ENCODE measurements around the gene FRMD3.

The FRMD3 gene

DNA sequence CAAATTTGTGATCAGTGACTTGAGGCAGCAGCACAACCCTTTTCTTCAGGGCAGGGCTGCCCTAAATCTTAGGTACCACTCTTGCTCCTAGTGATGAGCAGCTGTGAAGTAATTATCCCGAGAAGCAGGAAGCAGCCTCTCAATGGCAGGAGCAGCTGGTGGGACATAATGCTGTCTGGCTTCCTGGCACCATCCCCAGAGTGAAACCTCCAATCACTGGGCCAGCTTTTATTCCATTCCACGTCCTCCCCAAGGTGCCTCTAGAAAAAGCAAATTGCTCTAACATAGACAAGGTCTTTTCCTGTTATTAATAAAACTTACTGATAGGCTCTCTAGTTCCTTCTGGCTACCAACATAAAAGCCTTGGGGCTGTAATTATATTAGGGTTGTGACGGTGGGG lies 154.0 kb downstream of the FRMD3 start:
- Histone ChIP-seq H3K36me3 (ENCODE audit: control insufficient read depth, insufficient read depth, low read length) (no peaks in the 10 kb centered on the region), H3K4me3 (replicated peaks; ENCODE audit: low read depth, low read length) (no peak overlapping the region), H3K27me3 (replicated peaks; ENCODE audit: control insufficient read depth, insufficient read depth, low read length) (no peaks in the 10 kb centered on the region)
- no peak for DNase-seq (ENCODE audit: extremely low read depth, insufficient read length)
- TF ChIP-seq, protein P1, sequence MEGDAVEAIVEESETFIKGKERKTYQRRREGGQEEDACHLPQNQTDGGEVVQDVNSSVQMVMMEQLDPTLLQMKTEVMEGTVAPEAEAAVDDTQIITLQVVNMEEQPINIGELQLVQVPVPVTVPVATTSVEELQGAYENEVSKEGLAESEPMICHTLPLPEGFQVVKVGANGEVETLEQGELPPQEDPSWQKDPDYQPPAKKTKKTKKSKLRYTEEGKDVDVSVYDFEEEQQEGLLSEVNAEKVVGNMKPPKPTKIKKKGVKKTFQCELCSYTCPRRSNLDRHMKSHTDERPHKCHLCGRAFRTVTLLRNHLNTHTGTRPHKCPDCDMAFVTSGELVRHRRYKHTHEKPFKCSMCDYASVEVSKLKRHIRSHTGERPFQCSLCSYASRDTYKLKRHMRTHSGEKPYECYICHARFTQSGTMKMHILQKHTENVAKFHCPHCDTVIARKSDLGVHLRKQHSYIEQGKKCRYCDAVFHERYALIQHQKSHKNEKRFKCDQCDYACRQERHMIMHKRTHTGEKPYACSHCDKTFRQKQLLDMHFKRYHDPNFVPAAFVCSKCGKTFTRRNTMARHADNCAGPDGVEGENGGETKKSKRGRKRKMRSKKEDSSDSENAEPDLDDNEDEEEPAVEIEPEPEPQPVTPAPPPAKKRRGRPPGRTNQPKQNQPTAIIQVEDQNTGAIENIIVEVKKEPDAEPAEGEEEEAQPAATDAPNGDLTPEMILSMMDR (IDR thresholded peaks at IDR 0.05; ENCODE audit: insufficient read depth, low read length, poor library complexity, severe bottlenecking), result no peak

DNA sequence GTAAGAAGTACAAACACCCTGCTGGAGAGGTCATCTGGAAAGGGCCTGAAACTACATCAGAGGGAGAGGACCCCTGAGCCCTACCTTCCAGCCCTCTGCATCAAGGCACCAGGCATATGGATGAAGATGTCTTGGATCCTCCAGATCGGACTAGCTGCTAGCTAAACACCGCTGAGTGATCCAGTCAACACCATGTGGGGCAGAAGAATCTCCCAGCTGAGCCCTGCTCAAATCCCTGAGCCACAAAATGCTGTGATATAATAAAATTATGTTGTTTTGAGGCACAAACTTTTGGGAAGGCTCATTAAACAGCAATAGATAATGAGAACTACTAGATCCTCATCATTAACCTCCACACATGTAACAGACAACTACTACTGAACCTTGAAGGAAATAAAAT lies 155.2 kb downstream of the FRMD3 start:
- TF ChIP-seq, protein P1 (IDR thresholded peaks at IDR 0.05; ENCODE audit: insufficient read depth, low read length, poor library complexity, severe bottlenecking), result no peak
- no peaks in the 10 kb centered on the region for H3K27me3 ChIP-seq (replicated peaks; ENCODE audit: control insufficient read depth, insufficient read depth, low read length)
- H3K4me3 ChIP-seq (replicated peaks; ENCODE audit: low read depth, low read length), result no peak overlapping the region
- H3K36me3 ChIP-seq (ENCODE audit: control insufficient read depth, insufficient read depth, low read length), result no peaks in the 10 kb centered on the region
- no peak for DNase-seq (ENCODE audit: extremely low read depth, insufficient read length)

DNA sequence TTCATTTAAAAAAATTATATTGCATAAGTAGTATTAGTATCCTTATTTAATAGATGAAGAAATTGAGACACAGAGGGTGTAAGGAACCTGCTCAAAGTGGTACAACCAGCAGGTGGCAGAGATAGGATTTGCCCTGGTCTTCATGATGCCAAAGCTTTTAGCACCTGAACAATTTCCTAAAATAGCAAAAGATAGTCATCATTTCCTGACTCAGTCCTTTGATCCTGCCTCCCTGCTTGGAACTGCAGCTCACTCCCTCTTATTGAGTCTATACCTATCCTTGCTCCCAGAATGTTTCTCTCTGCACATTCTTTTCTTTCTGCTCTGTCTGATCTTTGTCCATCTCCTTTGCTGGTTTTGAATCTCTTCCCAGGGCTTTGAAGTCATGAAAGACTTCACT lies 155.8 kb downstream of the FRMD3 start:
- H3K27me3 ChIP-seq (replicated peaks; ENCODE audit: control insufficient read depth, insufficient read depth, low read length), result no peaks in the 10 kb centered on the region
- no peak for DNase-seq (ENCODE audit: extremely low read depth, insufficient read length)
- no peak overlapping the region for H3K4me3 ChIP-seq (replicated peaks; ENCODE audit: low read depth, low read length)
- H3K36me3 ChIP-seq (ENCODE audit: control insufficient read depth, insufficient read depth, low read length), result no peaks in the 10 kb centered on the region
- TF ChIP-seq, protein P1 (IDR thresholded peaks at IDR 0.05; ENCODE audit: insufficient read depth, low read length, poor library complexity, severe bottlenecking), result no peak

DNA sequence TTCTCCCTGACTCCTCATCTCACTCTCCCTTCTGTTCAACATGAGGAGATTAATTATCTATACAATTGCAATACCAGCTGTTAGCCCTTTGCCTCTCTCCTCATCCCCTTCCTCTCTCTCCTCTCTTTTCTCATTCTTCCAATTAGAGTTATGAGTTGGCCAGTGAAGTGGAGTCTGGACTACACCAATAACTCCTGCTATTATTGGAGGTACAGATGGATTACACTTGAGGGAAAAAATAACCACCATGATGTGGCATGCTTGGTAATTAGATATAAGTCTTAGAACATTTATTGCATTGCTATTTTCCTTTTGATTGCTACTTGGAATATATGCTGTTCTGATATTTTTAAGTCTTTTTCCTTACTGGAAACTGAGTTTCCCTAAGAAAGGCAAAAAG lies 159.2 kb downstream of the FRMD3 start:
- TF ChIP-seq, protein P1 (IDR thresholded peaks at IDR 0.05; ENCODE audit: insufficient read depth, low read length, poor library complexity, severe bottlenecking), result no peak
- no peak for DNase-seq (ENCODE audit: extremely low read depth, insufficient read length)
- Histone ChIP-seq H3K36me3 (ENCODE audit: control insufficient read depth, insufficient read depth, low read length) (no peaks in the 10 kb centered on the region), H3K4me3 (replicated peaks; ENCODE audit: low read depth, low read length) (no peak overlapping the region), H3K27me3 (replicated peaks; ENCODE audit: control insufficient read depth, insufficient read depth, low read length) (no peaks in the 10 kb centered on the region)

DNA sequence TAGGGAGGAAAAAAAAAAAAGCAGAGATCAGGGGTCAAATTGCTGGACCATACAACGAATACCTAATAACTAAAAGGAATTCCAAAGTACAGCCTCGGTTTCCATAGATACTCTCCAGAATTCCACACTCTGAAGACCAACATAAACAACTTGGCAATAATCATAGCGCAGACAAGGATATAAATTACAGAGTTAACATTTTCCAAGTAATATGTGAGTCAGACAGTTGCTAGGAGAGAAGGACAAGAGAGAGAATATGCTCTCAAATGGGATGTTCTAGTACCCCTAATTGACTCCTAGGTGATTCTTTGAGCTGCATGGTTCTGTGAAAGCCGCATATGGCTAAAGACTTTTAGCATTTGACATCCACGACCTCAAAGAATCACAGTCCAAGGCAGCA lies 165.2 kb downstream of the FRMD3 start:
- TF ChIP-seq, protein P1 (IDR thresholded peaks at IDR 0.05; ENCODE audit: insufficient read depth, low read length, poor library complexity, severe bottlenecking), result no peak
- Histone ChIP-seq H3K36me3 (ENCODE audit: control insufficient read depth, insufficient read depth, low read length) (no peaks in the 10 kb centered on the region), H3K4me3 (replicated peaks; ENCODE audit: low read depth, low read length) (no peak overlapping the region), H3K27me3 (replicated peaks; ENCODE audit: control insufficient read depth, insufficient read depth, low read length) (no peaks in the 10 kb centered on the region)
- no peak for DNase-seq (ENCODE audit: extremely low read depth, insufficient read length)

DNA sequence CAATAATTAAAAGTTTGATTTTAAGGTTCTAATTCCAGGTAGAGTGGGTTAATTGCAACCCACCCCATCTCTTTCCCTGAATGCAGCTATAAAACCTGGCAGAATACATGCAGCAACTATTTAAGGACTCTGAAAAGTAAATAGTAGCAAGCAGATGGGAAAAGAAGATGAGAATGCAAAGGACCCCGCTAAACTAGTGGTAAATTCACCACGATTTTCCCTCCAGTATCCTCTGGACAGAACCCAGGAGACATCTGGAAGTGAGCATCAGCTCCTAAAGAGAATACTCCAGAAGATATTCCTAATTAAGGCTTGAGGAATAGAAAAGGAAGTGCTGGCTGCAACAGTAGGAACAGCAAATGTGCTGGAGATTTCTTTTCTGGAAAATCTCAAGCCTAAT lies 170.9 kb downstream of the FRMD3 start:
- no peak for DNase-seq (ENCODE audit: extremely low read depth, insufficient read length)
- TF ChIP-seq, protein P1 (IDR thresholded peaks at IDR 0.05; ENCODE audit: insufficient read depth, low read length, poor library complexity, severe bottlenecking), result no peak
- no peaks in the 10 kb centered on the region for H3K27me3 ChIP-seq (replicated peaks; ENCODE audit: control insufficient read depth, insufficient read depth, low read length)
- no peaks in the 10 kb centered on the region for H3K36me3 ChIP-seq (ENCODE audit: control insufficient read depth, insufficient read depth, low read length)
- no peak overlapping the region for H3K4me3 ChIP-seq (replicated peaks; ENCODE audit: low read depth, low read length)

All from GM06990 (cell line).